A673 (cell line): Measurements from ENCODE around the gene FBP1. TPM values are rescaled to one million over a fixed set of nuclear protein-coding genes. Genes with fewer than 3 reads are reported as not detected.

ENCODE experiments used
- Bru-seq: library from RNA; stranded (reverse); fragments of 400-500 nt; gene quantifications from one replicate; lab custom pipeline; 2021; lab: Mats Ljungman, UMichigan
- BruChase-seq, 2 experiments: library from RNA; stranded (reverse); fragments of 400-500 nt; gene quantifications; one replicate each; lab custom pipeline; 2021; lab: Mats Ljungman, UMichigan
- BruUV-seq: library from RNA; stranded (reverse); fragments of 400-500 nt; replicated peaks from 2 replicates; lab custom pipeline; 2021; lab: Mats Ljungman, UMichigan
- CTCF ChIA-PET: fragments of 300-600 bp; sonication (Branson Sonifier 250); formaldehyde crosslinking; loops from one replicate; lab custom pipeline; 2022; ENCODE audit warnings: antibody characterized with exemption; lab: Charles Lee
- POLR2A ChIA-PET: fragments of 300-600 bp; sonication (Branson Sonifier 250); formaldehyde crosslinking; loops from one replicate; lab custom pipeline; 2022; ENCODE audit warnings: antibody characterized with exemption; ENCODE audit not compliant: low non-redundant PET; lab: Charles Lee
- DNase-seq: peaks from one replicate; pipeline ENCODE4 v3.0.0-alpha.2; 2015; ENCODE audit warnings: low spot score
- H3K27ac ChIP-seq: fragments of 200-600 bp; sonication (generic); 2 replicates; pipeline ENCODE4 v1.5.1; 2016; ENCODE audit warnings: mixed run types, low read depth, mild to moderate bottlenecking, mixed read lengths, antibody characterized with exemption, low read length; ENCODE audit not compliant: poor library complexity, severe bottlenecking
- H3K27me3 ChIP-seq: fragments of 200-600 bp; sonication (generic); replicated peaks from 2 replicates; pipeline ENCODE4 v1.6.1; 2017; ENCODE audit warnings: mixed run types, low read depth, mild to moderate bottlenecking, mixed read lengths, antibody characterized with exemption, low read length; ENCODE audit not compliant: insufficient read depth, poor library complexity
- H3K36me3 ChIP-seq: fragments of 200-600 bp; sonication (generic); 2 replicates; pipeline ENCODE4 v1.6.1; 2016; ENCODE audit warnings: mixed run types, mild to moderate bottlenecking, mixed read lengths, antibody characterized with exemption, low read length; ENCODE audit not compliant: insufficient read depth, poor library complexity, severe bottlenecking
- H3K4me1 ChIP-seq: fragments of 200-600 bp; sonication (generic); 2 replicates; pipeline ENCODE4 v1.6.1; 2017; ENCODE audit warnings: mixed run types, mild to moderate bottlenecking, mixed read lengths, antibody characterized with exemption, low read length; ENCODE audit not compliant: insufficient read depth, poor library complexity, severe bottlenecking
- H3K4me3 ChIP-seq: fragments of 200-600 bp; sonication (generic); 2 replicates; pipeline ENCODE4 v1.5.1; 2016; ENCODE audit warnings: low read depth, mixed run types, mild to moderate bottlenecking, mixed read lengths, low read length; ENCODE audit not compliant: poor library complexity, severe bottlenecking
- H3K9me3 ChIP-seq: fragments of 200-600 bp; sonication (generic); 2 replicates; pipeline ENCODE4 v1.6.1; 2016; ENCODE audit warnings: mixed run types, low read depth, mild to moderate bottlenecking, mixed read lengths, antibody characterized with exemption, low read length; ENCODE audit not compliant: poor library complexity, severe bottlenecking
- CTCF ChIP-seq: fragments of 300-800, 200-600 bp; sonication (generic); conservative IDR thresholded peaks from 2 replicates; pipeline ENCODE4 v1.5.1; 2017; ENCODE audit warnings: low read depth, mild to moderate bottlenecking, antibody characterized with exemption, low read length, moderate library complexity, mixed read lengths
- EZH2 ChIP-seq: fragments of 200-600 bp; sonication (generic); IDR thresholded peaks from 2 replicates; pipeline ENCODE4 v1.6.1; 2017; ENCODE audit warnings: borderline replicate concordance, low read depth, mild to moderate bottlenecking, mixed read lengths, antibody characterized with exemption, low read length; ENCODE audit not compliant: poor library complexity, severe bottlenecking
- intact Hi-C: fragments of 100-400 bp; cut with micrococcal nuclease; formaldehyde crosslinking; loops from one replicate; pipeline ENCODE4 v1.10.0; 2022; ENCODE audit not compliant: unreplicated experiment
- long read RNA-seq: library from polyadenylated mRNA; stranded (forward); transcript quantifications from one replicate; pipeline ENCODE4 v2.0.0, GENCODE V29; 2022
- total RNA-seq: library from RNA; stranded (reverse); gene quantifications from 2 replicates; pipeline ENCODE4 v1.2.3, GENCODE V29; 2021

Gene FBP1
- not detected in 2 replicates for total RNA-seq
- not detected for Bru-seq, nascent RNA
- BruChase-seq, experiment 1, labeled RNA remaining after a 2-hour chase = not detected
- BruChase-seq, experiment 2, labeled RNA remaining after a 6-hour chase = not detected
- long read RNA-seq = 0 reads

DNA sequence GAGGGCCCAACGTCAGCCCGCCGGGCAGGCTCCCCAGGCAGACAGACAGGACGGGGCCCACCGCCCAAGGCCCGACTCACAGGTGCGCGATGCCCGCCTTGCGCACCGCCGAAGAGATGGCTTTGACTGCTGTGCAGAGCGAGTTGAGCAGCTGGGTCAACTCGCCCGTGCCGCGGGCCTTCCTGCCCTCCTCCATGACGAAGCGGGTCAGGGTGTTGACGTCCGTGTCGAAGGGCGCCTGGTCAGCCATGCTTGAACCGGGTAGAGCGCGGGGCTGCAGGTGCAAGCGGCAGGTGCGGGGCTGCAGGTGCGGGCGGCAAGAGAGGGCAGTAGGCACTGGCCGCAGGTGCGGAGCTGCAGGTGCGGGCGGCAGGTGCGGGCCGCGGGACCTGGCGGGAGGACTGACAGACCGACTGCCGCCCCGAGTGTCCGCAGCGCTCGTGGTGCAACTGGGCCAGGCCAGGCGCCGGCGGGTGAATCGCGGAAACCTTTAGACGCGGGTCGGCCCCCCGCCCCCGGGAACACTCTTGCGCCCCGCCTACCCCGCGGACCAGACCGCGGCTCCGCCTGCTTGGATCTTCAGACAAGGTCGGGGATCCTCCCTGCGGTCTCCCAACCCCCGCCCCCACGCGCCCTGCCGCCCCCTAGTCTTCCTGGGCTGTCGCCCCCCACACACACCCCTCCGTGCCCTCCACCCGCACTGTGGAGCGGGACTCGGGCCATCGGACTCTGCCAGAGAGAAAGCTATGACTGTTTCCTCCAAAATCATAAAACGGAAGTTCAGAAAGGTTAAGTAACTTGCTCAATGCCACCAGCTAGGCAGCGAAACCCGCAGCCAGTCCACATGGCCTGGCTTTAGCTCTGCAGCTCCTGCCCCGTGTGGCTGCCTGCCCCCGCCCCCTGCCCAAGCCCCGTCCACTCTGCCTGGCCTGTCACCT, at the start of gene FBP1:
Gene FBP1, minus strand, starts transcription at position 458 of the 938 bp plus-strand sequence. Its CDS starts 208 bp downstream, at position 250.
- H3K27ac ChIP-seq = no peak within 1 kb of the TSS
- TF ChIP-seq EZH2 = no peak
- TF ChIP-seq CTCF = no peak
- CTCF ChIA-PET = interaction anchor here (0.7 kb wide), 1 partner anchor 489 kb away, joined by 13 read pairs; no protein-coding TSS in a partner anchor
- H3K36me3 ChIP-seq = no peaks in the 10 kb centered on the region
- POLR2A ChIA-PET = interaction anchor here (0.7 kb wide), 1 partner anchor 34 kb away, joined by 5 read pairs; no protein-coding TSS in a partner anchor
- no peak for DNase-seq
- peaks cover 36% of the 10 kb centered on the region for H3K27me3 ChIP-seq
- no peaks in the 10 kb centered on the region for H3K4me1 ChIP-seq
- BruUV-seq = no TSS peak
- H3K9me3 ChIP-seq = no peaks in the 10 kb centered on the region
- intact Hi-C loops = no loop called here
- peak within 1 kb of the TSS; percentile 30 for H3K4me3 ChIP-seq

DNA sequence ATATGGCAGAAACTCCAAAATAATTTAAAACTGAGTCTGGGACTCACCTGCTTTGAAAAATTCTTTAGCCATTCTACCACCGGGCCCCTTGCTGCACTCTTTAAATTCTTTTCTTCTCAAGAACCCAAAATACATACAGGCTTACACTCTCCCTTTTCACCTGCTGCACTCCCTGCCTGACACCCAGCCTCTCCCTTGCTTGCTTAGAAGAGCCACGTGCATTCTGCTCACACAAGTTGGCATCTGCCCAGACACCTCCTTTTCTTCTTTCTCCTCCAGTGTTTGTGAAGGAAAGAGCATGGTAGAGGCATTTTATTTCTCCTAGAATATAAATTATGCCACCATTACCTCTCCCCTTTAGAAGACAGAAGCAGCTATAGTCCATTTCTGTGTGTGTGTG, 48.1 kb upstream of the FBP1 start:
- no peak for DNase-seq
- Histone ChIP-seq H3K27me3 (no peaks in the 10 kb centered on the region), H3K9me3 (no peaks in the 10 kb centered on the region), H3K4me1 (no peaks in the 10 kb centered on the region), H3K4me3 (no peak overlapping the region), H3K36me3 (no peaks in the 10 kb centered on the region), H3K27ac (no peak overlapping the region)
- TF ChIP-seq EZH2 (no peak), CTCF (no peak)
- no TSS peak for BruUV-seq
- intact Hi-C loops = loop anchor here (10.0 kb wide), 1 partner anchor 577 kb away; no protein-coding TSS in a partner anchor
- ChIA-PET POLR2A (no interaction called here), CTCF (interaction anchor here (1.1 kb wide), 1 partner anchor 440 kb away, joined by 4 read pairs; no protein-coding TSS in a partner anchor)

DNA sequence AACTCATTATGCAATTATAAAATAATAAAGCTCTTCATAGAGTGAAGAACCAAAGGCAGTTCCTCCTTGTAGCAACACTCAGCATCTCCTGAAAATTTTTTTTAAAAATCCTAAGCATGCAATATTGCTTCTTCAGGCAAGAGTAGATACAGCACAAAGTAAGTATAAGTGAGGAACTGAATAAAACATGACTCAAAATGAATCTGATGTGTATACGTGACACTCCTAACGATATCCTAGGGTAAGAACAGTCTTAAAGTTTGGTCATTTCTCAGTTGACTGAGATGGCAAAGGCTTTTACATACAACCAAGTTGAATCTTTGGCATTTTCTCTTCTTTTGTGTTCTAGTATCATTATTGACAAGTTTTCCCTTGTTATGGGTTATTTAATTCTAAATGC, 46.0 kb upstream of the FBP1 start:
- TF ChIP-seq EZH2 (no peak), CTCF (no peak)
- no peak overlapping the region for H3K27ac ChIP-seq
- intact Hi-C loops = loop anchor here (10.0 kb wide), 1 partner anchor 579 kb away; no protein-coding TSS in a partner anchor
- ChIA-PET CTCF (no interaction called here), POLR2A (no interaction called here)
- H3K4me3 ChIP-seq = no peak overlapping the region
- H3K36me3 ChIP-seq = no peaks in the 10 kb centered on the region
- no peaks in the 10 kb centered on the region for H3K4me1 ChIP-seq
- DNase-seq = no peak
- no peaks in the 10 kb centered on the region for H3K9me3 ChIP-seq
- no peaks in the 10 kb centered on the region for H3K27me3 ChIP-seq
- no TSS peak for BruUV-seq
